ENCODE data around the gene SBK3.
A peak's percentile ranks its signal among the peaks of the same experiment; 100 is the strongest.
"Not testable (repeated sequence)": the region's sequence is repeated elsewhere in the genome, so short reads cannot be mapped to it uniquely, and the experiment has no call there.

Gene SBK3

GRCh38 chr19:55545443-55545842, at the start of gene SBK3:
Gene SBK3 (minus strand): TSS chr19:55545543. CDS start chr19:55545543, 0 bp downstream.
- no peak for DNase-seq

- DNase-seq: no peak
Measured at GRCh38 chr19:55593096-55593772, 47.9 kb upstream of the SBK3 start.

GRCh38 chr19:55592391-55593090, 47.2 kb upstream of the SBK3 start:
- no peak for DNase-seq

- no peak for DNase-seq
Measured at GRCh38 chr19:55591555-55591954, 46.2 kb upstream of the SBK3 start.

GRCh38 chr19:55590617-55591016, 45.3 kb upstream of the SBK3 start:
- DNase-seq: no peak

GRCh38 chr19:55590109-55590508, 44.8 kb upstream of the SBK3 start:
- no peak for DNase-seq

- no peak for DNase-seq
Measured at GRCh38 chr19:55588738-55589137, 43.4 kb upstream of the SBK3 start.

- DNase-seq: peak; percentile 90
Measured at GRCh38 chr19:55586976-55587668, 41.8 kb upstream of the SBK3 start.

GRCh38 chr19:55585658-55586339, 40.5 kb upstream of the SBK3 start:
- DNase-seq: peak; percentile 79

- DNase-seq: no peak
Measured at GRCh38 chr19:55584871-55585270, 39.5 kb upstream of the SBK3 start.

- DNase-seq: not testable (repeated sequence)
Measured at GRCh38 chr19:55583897-55584296, 38.6 kb upstream of the SBK3 start.

- DNase-seq: not testable (repeated sequence)
Measured at GRCh38 chr19:55582284-55582683, 36.9 kb upstream of the SBK3 start.

- no peak for DNase-seq
Measured at GRCh38 chr19:55581823-55582223, 36.5 kb upstream of the SBK3 start.

GRCh38 chr19:55581145-55581822, 35.9 kb upstream of the SBK3 start:
- DNase-seq: peak; percentile 32

GRCh38 chr19:55580628-55581144, 35.3 kb upstream of the SBK3 start, which contains the start of gene ZNF579:
Gene ZNF579 (minus strand): TSS chr19:55580848. CDS start chr19:55579639, 1,209 bp downstream.
- DNase-seq: peak; percentile 77

- peak; percentile 9 for DNase-seq
Measured at GRCh38 chr19:55579766-55580621, 34.7 kb upstream of the SBK3 start.

GRCh38 chr19:55578761-55579747, 33.7 kb upstream of the SBK3 start:
- DNase-seq: no peak

GRCh38 chr19:55578031-55578760, 32.9 kb upstream of the SBK3 start:
- no peak for DNase-seq

- DNase-seq: no peak
Measured at GRCh38 chr19:55576746-55577145, 31.4 kb upstream of the SBK3 start.
